ENCODE data around the gene PSTPIP1. TPM values are rescaled to one million over a fixed set of nuclear protein-coding genes. Genes with fewer than 3 reads are reported as not detected.

The PSTPIP1 gene
- total RNA-seq, 1 experiment from 2014 or later: 0.21 TPM

DNA sequence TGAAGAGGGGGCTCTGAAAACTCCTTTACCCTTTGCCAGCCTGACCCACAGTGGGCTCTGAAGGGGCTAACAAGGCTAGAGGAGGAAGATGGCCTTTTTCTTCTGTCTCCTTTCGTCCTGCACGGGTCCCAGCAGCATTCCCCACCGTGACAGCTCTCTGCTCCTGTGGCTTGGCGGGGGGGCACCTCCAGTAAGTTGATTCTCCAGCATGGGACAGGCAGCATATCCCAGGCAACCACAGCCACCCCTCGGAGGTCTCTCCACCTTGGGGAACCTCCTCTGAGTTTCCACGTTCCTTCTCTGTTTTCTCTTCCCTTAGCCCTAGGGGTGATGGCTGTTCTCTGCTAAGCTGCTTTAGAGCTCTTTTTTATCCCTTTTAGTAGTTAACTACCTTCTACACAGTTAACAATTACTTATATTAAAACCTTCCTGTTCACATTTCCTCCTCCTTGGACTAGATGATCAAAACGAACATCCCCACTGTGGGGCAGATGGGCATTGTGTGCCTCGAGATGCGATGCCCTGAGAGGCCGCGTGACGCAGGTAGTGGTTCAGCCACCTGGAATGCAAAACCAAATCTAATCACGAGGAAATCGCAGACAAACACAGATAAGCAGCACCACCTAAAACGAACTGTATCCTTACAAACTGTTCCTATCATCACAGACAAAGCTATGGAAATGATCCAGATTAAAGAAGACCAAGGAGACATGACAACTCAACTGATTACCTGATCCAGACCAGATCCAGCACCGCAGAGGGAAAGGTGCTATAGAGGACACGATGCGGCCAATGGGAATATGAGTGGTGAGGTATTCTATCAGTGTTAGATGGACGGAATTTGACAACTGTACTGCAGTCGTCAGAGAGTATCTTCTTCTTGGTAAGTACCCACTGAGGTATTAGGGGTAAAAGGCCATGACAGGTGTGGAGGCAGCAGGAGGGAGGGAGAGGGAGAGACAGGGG, 48.3 kb downstream of the PSTPIP1 start:
- Histone ChIP-seq H3K36me3 (replicated peaks; ENCODE audit: control insufficient read depth, insufficient read depth, low read length) (peaks cover 8% of the 10 kb centered on the region), H3K27me3 (ENCODE audit: control insufficient read depth, insufficient read depth, low read length) (no peaks in the 10 kb centered on the region), H3K4me3 (ENCODE audit: insufficient read depth, low read depth, low read length) (no peak overlapping the region)
- no peak for DNase-seq

DNA sequence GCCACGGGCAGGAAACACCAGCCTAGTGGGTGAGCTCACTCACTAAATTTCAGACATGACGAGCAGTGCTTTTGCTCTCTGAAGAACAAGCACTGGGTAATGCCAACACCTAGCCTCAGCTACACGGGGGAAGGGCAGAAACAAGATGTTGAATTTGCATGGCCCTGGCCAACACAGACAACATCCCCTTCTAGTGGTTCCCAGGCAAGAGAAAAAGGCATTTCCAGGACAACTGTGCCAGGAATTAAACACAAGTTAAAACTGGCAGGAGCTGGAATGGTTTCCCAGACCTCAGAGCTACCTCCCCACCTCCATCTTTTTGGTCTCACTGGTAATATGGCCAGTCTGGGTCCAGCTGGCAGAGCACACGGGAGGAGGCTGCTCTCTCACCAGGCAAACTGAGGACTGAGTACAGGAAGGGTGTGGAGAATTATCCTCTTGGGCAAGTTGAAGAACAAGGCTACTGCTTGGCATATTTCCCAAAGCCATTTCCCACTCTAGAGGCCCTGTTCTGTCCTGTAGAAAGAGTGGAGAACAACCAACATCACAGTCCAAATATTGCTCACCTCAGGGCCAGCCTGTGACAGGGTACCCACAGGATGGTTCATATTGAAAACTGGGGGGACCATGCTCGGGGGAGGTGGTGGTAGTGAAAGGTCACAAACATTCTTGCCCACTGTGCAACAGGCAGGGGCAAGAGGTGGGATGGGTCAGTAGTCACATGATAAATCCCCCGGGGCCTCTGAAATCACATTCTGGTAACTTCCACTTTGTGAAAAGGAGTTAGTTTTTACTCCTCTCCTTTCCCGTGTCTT, 49.5 kb downstream of the PSTPIP1 start:
- H3K27me3 ChIP-seq (ENCODE audit: control insufficient read depth, insufficient read depth, low read length): no peaks in the 10 kb centered on the region
- DNase-seq: no peak
- H3K4me3 ChIP-seq (ENCODE audit: insufficient read depth, low read depth, low read length): no peak overlapping the region
- H3K36me3 ChIP-seq (replicated peaks; ENCODE audit: control insufficient read depth, insufficient read depth, low read length): peaks cover 8% of the 10 kb centered on the region

DNA sequence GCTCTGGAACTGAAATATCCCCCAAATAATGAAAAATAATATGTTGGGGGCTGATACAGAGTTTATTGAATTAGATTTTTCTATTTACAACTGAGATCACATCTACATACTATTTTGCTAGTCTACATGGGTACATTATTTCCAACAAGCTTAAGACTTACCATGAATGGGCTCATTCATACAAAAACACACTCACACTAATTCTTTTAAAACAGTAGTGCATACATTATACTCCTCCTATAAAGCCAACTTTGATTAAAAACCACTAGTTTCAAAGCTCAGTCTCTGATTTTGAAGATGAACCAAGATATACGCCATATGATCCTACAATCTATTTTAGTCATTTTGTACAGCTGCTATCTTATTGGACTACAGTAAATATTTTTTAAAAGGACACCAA, 51.1 kb downstream of the PSTPIP1 start:
- no peak overlapping the region for H3K4me3 ChIP-seq (ENCODE audit: insufficient read depth, low read depth, low read length)
- no peaks in the 10 kb centered on the region for H3K27me3 ChIP-seq (ENCODE audit: control insufficient read depth, insufficient read depth, low read length)
- H3K36me3 ChIP-seq (replicated peaks; ENCODE audit: control insufficient read depth, insufficient read depth, low read length): peaks cover 8% of the 10 kb centered on the region

DNA sequence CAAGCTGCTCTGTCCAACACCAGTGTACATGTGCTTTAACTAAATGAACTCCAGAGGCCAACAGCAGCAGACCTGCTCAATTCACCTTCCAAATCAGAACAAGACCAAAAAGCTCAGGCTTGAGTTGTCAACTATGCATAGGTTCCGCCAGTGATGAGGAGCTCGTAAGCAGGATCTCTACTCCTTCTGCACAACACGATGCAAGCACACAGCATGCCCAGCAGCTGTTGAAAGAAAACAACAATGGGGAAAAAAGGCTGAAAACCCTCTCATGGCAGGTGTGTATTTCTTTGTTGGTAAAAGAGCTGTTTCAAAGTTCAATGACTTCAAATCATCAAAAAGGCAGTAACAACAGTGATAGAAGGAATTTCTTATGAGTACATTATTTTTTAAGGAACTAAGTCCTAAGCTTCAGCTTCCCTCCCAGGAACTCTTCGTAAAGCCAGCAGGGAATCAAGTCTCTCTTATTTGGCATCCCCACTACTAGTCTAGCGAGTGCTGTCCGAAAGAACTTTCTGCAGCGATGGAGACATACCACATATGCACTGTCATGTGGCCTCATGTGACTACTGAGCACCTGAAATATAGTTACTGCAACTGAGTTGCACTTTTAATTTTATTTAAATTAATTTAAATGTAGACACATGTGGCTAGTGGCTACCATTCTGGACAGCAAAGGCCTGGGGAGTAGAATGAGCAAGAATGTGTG, 51.9 kb downstream of the PSTPIP1 start:
- Histone ChIP-seq H3K27me3 (ENCODE audit: control insufficient read depth, insufficient read depth, low read length) (no peaks in the 10 kb centered on the region), H3K36me3 (replicated peaks; ENCODE audit: control insufficient read depth, insufficient read depth, low read length) (peaks cover 8% of the 10 kb centered on the region), H3K4me3 (ENCODE audit: insufficient read depth, low read depth, low read length) (no peak overlapping the region)
- no peak for DNase-seq

More for the DNA sequence above, 51.1 kb downstream of the PSTPIP1 start:
- DNase-seq: no peak

DNA sequence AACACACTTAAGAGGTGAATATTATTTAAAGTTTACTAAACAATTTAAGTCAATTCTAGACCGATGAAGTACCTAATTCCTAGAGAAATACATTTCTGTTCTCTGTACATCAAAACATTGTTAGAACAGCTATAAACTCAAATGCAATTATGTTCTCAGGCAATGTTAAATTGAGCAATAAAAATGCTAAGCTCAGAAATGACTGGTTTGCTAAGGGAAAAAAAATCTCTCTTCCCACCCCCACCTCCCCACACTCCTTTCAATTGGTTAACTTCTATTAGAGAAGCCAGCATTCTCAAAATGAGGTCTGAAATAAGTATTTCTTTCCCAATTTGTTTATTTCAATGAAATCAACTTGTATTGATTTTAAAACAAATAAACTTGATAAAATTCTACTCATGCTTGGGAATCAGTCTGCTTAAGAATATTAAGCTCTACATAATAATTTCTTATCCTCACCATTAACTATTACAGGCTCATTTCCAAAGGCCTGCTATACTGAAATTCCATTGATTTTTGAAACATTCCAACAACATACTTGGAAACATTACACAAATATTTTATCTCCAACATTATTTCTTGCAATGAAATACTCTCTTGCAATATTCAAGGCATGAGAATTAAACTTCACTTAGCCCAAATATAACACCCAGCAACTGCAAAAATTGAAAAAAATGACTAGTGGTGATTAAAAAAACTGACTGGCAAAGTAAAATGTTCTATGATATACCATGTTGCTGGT, 53.4 kb downstream of the PSTPIP1 start:
- no peaks in the 10 kb centered on the region for H3K27me3 ChIP-seq (ENCODE audit: control insufficient read depth, insufficient read depth, low read length)
- peaks cover 8% of the 10 kb centered on the region for H3K36me3 ChIP-seq (replicated peaks; ENCODE audit: control insufficient read depth, insufficient read depth, low read length)
- DNase-seq: no peak
- no peak overlapping the region for H3K4me3 ChIP-seq (ENCODE audit: insufficient read depth, low read depth, low read length)

DNA sequence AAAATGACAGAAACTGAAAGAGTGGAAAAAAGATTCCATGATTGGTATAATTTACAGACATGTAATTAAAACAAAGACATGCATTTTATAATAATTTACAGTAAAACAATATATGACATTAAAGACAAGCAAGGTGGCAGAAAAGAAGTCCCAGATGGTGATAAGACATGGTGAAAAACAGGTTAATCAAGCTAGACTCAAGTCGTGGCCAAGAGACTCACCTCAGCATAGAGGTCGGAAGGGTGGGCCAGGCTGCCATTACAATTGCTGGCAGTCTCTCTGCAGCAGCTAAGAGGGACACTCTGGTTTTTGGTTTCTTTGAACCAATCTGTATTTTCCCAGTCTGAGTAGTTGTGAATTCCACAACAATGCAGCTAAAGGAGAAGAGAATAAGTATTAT, 57.6 kb downstream of the PSTPIP1 start:
- H3K4me3 ChIP-seq (ENCODE audit: insufficient read depth, low read depth, low read length): no peak overlapping the region
- no peaks in the 10 kb centered on the region for H3K36me3 ChIP-seq (replicated peaks; ENCODE audit: control insufficient read depth, insufficient read depth, low read length)
- DNase-seq: no peak
- H3K27me3 ChIP-seq (ENCODE audit: control insufficient read depth, insufficient read depth, low read length): no peaks in the 10 kb centered on the region

DNA sequence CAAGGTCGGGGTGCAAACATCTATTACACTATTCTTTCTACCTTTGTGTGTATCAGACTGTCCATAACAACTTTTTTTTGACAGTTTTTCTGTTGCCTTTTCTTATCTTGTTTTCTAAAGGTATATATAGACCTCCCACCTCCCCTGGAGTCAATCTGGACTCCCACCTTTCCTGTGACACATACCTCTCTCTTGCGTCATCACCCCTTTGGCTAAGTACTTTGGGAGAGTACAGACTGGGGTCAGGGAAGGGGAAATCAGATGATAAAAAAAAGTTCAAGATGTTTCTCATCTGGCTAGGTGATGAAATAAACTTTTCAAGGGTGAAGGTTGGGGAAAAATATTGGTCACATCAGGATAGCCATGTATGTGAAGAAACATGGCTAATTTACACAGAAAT, 58.8 kb downstream of the PSTPIP1 start:
- DNase-seq: no peak
- Histone ChIP-seq H3K4me3 (ENCODE audit: insufficient read depth, low read depth, low read length) (no peak overlapping the region), H3K36me3 (replicated peaks; ENCODE audit: control insufficient read depth, insufficient read depth, low read length) (no peaks in the 10 kb centered on the region), H3K27me3 (ENCODE audit: control insufficient read depth, insufficient read depth, low read length) (no peaks in the 10 kb centered on the region)

DNA sequence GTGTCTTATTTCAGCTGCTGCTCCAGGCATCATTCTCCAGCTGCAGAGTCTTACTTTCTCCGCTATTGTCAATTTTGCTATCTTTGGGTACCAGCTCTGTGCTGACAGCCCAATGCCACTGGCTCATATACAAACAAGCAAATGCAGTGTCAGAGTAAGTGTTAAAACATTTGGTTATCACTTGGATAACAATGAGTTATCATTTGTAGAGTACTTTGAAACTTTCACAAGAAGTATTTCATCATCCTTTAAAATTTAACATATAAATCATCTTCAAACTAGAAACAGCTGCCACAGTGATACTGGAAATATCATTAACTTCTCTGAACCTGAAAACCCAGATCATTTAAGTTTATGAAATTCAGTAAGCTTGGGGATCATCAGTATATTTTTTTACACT, 62.1 kb downstream of the PSTPIP1 start:
- Histone ChIP-seq H3K27me3 (ENCODE audit: control insufficient read depth, insufficient read depth, low read length) (no peaks in the 10 kb centered on the region), H3K36me3 (replicated peaks; ENCODE audit: control insufficient read depth, insufficient read depth, low read length) (no peaks in the 10 kb centered on the region), H3K4me3 (ENCODE audit: insufficient read depth, low read depth, low read length) (no peak overlapping the region)
- DNase-seq: no peak

DNA sequence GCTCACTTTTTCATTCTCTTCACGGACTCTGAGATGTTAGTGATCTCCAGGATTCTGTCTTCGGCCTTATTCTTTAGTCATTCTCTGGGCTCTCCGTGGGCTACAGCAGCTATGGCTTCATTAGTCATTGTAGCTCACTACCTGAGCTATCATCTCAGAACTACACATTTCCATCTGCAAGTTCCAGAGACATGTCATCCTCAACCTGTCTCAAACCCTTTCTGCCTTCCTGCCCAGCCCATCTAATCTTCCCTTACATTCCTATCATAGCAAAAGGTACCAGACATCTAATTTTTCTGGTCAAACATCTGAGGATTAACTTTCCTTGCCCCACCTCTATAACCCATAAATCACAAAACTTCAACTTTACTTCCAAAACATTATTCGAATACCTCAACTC, 62.8 kb downstream of the PSTPIP1 start:
- no peak for DNase-seq
- Histone ChIP-seq H3K36me3 (replicated peaks; ENCODE audit: control insufficient read depth, insufficient read depth, low read length) (no peaks in the 10 kb centered on the region), H3K4me3 (ENCODE audit: insufficient read depth, low read depth, low read length) (no peak overlapping the region), H3K27me3 (ENCODE audit: control insufficient read depth, insufficient read depth, low read length) (no peaks in the 10 kb centered on the region)

DNA sequence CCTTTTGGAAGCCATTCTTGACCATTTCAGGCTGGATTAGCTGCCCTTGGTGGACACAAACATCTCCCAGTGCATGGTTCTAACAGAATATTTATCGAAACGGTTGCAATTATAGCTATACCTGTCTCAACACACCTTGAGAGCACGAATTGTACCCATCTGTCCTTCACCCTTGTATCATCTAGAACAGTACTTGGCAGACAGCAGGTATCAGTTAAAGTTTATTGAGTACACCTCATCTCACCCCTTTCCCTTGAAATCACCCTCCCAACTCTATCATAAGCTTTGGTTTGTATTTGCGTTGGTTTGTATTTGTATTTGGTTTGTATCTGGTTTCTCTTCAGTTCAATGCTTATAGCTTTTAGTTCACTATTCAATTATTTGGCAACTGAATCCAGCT, 63.5 kb downstream of the PSTPIP1 start:
- no peak for DNase-seq

DNA sequence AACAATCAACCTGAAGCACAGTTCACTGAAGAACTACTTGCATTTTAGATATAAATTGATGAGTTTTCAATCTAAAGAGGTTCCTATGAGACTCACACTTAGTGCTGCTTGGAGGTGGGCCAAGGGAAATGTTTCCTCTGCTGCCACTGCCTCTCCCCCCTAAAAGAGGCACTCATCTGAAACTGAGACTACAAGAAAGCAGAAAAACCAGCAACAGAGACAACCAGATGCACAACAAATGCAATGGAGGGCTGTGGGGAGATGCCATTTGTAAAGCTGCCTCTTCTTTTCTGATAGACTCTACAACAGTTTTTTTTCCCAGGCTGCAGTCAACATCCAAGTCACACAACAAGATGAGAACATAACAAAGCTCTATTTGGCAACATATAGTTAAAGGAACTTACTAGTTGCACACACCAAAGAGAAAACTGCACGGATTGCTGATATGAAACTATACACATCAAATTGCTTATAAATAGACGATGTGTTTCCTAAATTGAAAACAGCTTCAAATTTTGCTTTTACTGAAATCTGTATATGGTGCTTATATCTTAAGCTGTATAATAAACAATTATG, 64.9 kb downstream of the PSTPIP1 start:
- Histone ChIP-seq H3K4me3 (ENCODE audit: insufficient read depth, low read depth, low read length) (no peak overlapping the region), H3K27me3 (ENCODE audit: control insufficient read depth, insufficient read depth, low read length) (no peaks in the 10 kb centered on the region), H3K36me3 (replicated peaks; ENCODE audit: control insufficient read depth, insufficient read depth, low read length) (no peaks in the 10 kb centered on the region)
- no peak for DNase-seq

More for the DNA sequence above, 63.5 kb downstream of the PSTPIP1 start:
- no peaks in the 10 kb centered on the region for H3K36me3 ChIP-seq (replicated peaks; ENCODE audit: control insufficient read depth, insufficient read depth, low read length)
- no peaks in the 10 kb centered on the region for H3K27me3 ChIP-seq (ENCODE audit: control insufficient read depth, insufficient read depth, low read length)
- no peak overlapping the region for H3K4me3 ChIP-seq (ENCODE audit: insufficient read depth, low read depth, low read length)

DNA sequence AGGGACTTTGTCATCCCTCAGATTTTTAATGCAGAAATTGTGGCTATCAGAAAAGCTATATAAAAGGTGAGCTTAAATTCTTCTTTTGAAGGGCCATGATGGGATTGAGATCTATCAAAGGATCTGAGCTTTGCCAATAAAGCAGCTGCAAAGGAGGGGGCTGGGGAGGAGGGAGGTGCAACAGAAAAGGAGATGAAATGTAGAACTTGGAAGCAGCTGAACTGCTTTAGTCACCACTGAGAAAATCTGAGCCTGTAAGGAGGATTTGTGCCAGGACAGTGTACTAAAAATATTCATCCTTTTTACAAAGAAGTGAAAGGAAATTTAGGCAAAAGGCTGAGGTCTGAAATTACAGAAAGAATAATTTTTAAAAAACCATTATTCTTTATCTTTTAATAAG, 65.6 kb downstream of the PSTPIP1 start:
- no peak for DNase-seq
- Histone ChIP-seq H3K36me3 (replicated peaks; ENCODE audit: control insufficient read depth, insufficient read depth, low read length) (no peaks in the 10 kb centered on the region), H3K4me3 (ENCODE audit: insufficient read depth, low read depth, low read length) (no peak overlapping the region), H3K27me3 (ENCODE audit: control insufficient read depth, insufficient read depth, low read length) (no peaks in the 10 kb centered on the region)

DNA sequence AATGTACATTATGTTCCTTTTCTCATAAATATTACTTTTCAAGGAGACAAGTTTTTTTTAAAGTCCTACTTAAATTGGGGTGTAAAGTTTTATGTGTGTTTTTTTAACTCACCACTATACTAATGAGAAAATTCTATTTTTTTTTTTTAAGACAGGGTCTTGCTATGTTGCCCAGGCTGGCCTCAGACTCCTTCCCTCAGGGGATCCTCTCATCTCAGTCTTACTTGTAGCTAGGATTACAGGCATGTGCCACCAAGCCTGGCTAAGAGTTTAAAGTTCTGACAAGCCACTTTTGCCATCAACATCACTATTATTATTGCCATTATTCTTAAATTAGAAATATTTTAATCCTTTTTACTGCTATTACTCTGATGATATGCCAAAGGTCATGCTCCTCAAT, 68.3 kb downstream of the PSTPIP1 start:
- Histone ChIP-seq H3K4me3 (ENCODE audit: insufficient read depth, low read depth, low read length) (no peak overlapping the region), H3K36me3 (replicated peaks; ENCODE audit: control insufficient read depth, insufficient read depth, low read length) (no peaks in the 10 kb centered on the region), H3K27me3 (ENCODE audit: control insufficient read depth, insufficient read depth, low read length) (no peaks in the 10 kb centered on the region)
- DNase-seq: no peak

DNA sequence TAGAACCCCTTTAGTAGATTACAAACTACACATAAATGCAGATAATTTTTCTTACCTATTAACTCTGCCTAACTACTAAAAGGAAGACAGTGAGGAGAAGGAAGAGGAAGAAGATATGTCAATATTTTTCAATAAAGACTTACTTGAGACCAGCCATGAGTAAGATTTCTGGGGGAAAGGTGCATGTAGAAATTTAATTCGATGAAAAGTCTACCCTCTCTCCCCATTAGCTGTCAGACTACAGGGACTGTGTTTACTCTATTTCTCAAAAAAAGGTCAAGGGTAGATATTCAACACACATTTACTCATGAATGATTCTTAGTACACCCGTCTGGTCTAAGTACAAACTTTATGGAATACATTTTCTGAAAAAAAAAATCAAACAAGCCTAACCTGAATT, 69.1 kb downstream of the PSTPIP1 start:
- Histone ChIP-seq H3K4me3 (ENCODE audit: insufficient read depth, low read depth, low read length) (no peak overlapping the region), H3K27me3 (ENCODE audit: control insufficient read depth, insufficient read depth, low read length) (no peaks in the 10 kb centered on the region), H3K36me3 (replicated peaks; ENCODE audit: control insufficient read depth, insufficient read depth, low read length) (no peaks in the 10 kb centered on the region)
- no peak for DNase-seq

Data from H7 (cell line).